IMR-90 (cell line): ENCODE data around the gene FAM78B. TPM values are rescaled to one million over a fixed set of nuclear protein-coding genes. Genes with fewer than 3 reads are reported as not detected.

Experiments used
- ATAC-seq: fragments of 200-7000 bp; cut with Tn5 transposase; 2 replicates; pipeline ENCODE4 v1.9.1; 2020; ENCODE audit warnings: low read depth, mild to moderate bottlenecking, moderate library complexity
- BruUV-seq: library from RNA; stranded (reverse); fragments of 400-500 nt; replicated peaks from 2 replicates; lab custom pipeline; 2021; lab: Mats Ljungman, UMichigan
- CTCF ChIA-PET: fragments of 300-600 bp; formaldehyde crosslinking; extraction: SDS; loops from one replicate; lab custom pipeline; 2021; ENCODE audit warnings: antibody characterized with exemption; lab: Yijun Ruan, JAX
- POLR2A ChIA-PET: fragments of 300-600 bp; sonication (Branson Sonifier 250); formaldehyde crosslinking; loops from one replicate; lab custom pipeline; 2022; ENCODE audit warnings: antibody characterized with exemption; ENCODE audit not compliant: unreplicated experiment; lab: Charles Lee
- DNase-seq: peaks from one replicate; pipeline ENCODE4 v3.0.0; 2013
- H2AFZ ChIP-seq: replicated peaks from 2 replicates; pipeline ENCODE3; 2013; ENCODE audit warnings: low read length, mild to moderate bottlenecking; ENCODE audit not compliant: poor library complexity
- H2AK5ac ChIP-seq: 2 replicates; pipeline ENCODE4 v1.6.1; 2013; ENCODE audit warnings: low read depth, low read length, inconsistent platforms
- H2AK9ac ChIP-seq: replicated peaks from 2 replicates; pipeline ENCODE3; 2013; ENCODE audit warnings: mild to moderate bottlenecking, low read depth, low read length, moderate library complexity; ENCODE audit not compliant: poor library complexity
- H2BK120ac ChIP-seq: 2 replicates; pipeline ENCODE4 v1.6.1; 2013; ENCODE audit warnings: low read depth, low read length, inconsistent platforms
- H2BK15ac ChIP-seq: 3 replicates; pipeline ENCODE4 v1.6.1; 2013; ENCODE audit warnings: low read depth, low read length, inconsistent platforms
- H2BK20ac ChIP-seq: 2 replicates; pipeline ENCODE4 v1.6.1; 2013; ENCODE audit warnings: low read depth, mild to moderate bottlenecking, inconsistent platforms, low read length, moderate library complexity
- H2BK5ac ChIP-seq: 2 replicates; pipeline ENCODE4 v1.6.1; 2013; ENCODE audit warnings: mild to moderate bottlenecking, low read depth, low read length, inconsistent platforms; ENCODE audit not compliant: poor library complexity, severe bottlenecking
- H3K14ac ChIP-seq: replicated peaks from 2 replicates; pipeline ENCODE4 v1.6.1; 2013; ENCODE audit warnings: low read depth, low read length, inconsistent platforms
- H3K18ac ChIP-seq: 2 replicates; pipeline ENCODE4 v1.6.1; 2013; ENCODE audit warnings: low read depth, low read length, control low read depth
- H3K23ac ChIP-seq: 2 replicates; pipeline ENCODE4 v1.6.1; 2013; ENCODE audit warnings: low read depth, low read length, inconsistent platforms
- H3K27ac ChIP-seq: 2 replicates; pipeline ENCODE4 v1.5.1; 2013; ENCODE audit warnings: mild to moderate bottlenecking, control low read depth, low read length; ENCODE audit not compliant: insufficient read depth
- H3K27me3 ChIP-seq: 2 replicates; pipeline ENCODE4 v1.6.1; 2013; ENCODE audit warnings: low read length; ENCODE audit not compliant: control insufficient read depth, insufficient read depth
- H3K36me3 ChIP-seq: 2 replicates; pipeline ENCODE4 v1.6.1; 2013; ENCODE audit warnings: low read length, mixed read lengths; ENCODE audit not compliant: control insufficient read depth, insufficient read depth
- H3K4ac ChIP-seq: 2 replicates; pipeline ENCODE4 v1.6.1; 2013; ENCODE audit warnings: low read depth, low read length, inconsistent platforms
- H3K4me1 ChIP-seq: 2 replicates; pipeline ENCODE4 v1.6.1; 2013; ENCODE audit warnings: low read length, mixed read lengths; ENCODE audit not compliant: control insufficient read depth, insufficient read depth
- H3K4me2 ChIP-seq: 2 replicates; pipeline ENCODE4 v1.6.1; 2013; ENCODE audit warnings: low read depth, mild to moderate bottlenecking, control low read depth, low read length, moderate library complexity
- H3K4me3 ChIP-seq: 2 replicates; pipeline ENCODE4 v1.5.1; 2013; ENCODE audit warnings: low read depth, mild to moderate bottlenecking, control low read depth, low read length, moderate library complexity; ENCODE audit not compliant: insufficient read depth
- H3K56ac ChIP-seq: 2 replicates; pipeline ENCODE4 v1.6.1; 2013; ENCODE audit warnings: low read length, inconsistent platforms; ENCODE audit not compliant: insufficient read depth; ENCODE audit errors: extremely low read depth
- H3K79me1 ChIP-seq, 2 experiments: 2 replicates each; pipeline ENCODE4 v1.6.1; 2013; ENCODE audit warnings: low read length in 2 of 2, inconsistent platforms in 1 of 2, low read depth in 1 of 2
- H3K9ac ChIP-seq: 2 replicates; pipeline ENCODE4 v1.6.1; 2013; ENCODE audit warnings: low read depth, low read length, control low read depth
- H3K9me1 ChIP-seq: 2 replicates; pipeline ENCODE4 v1.6.1; 2013; ENCODE audit warnings: low read length, inconsistent platforms; ENCODE audit not compliant: insufficient read depth
- H3K9me3 ChIP-seq: 2 replicates; pipeline ENCODE4 v1.6.1; 2013; ENCODE audit warnings: low read length; ENCODE audit not compliant: control insufficient read depth, insufficient read depth
- H4K20me1 ChIP-seq: 2 replicates; pipeline ENCODE4 v1.6.1; 2013; ENCODE audit warnings: low read length, inconsistent platforms; ENCODE audit not compliant: insufficient read depth
- H4K5ac ChIP-seq: 2 replicates; pipeline ENCODE4 v1.6.1; 2013; ENCODE audit warnings: mild to moderate bottlenecking, low read depth, low read length, control low read depth
- H4K8ac ChIP-seq, 2 experiments: 2 replicates each; pipeline ENCODE4 v1.6.1; 2013; ENCODE audit warnings: low read depth in 2 of 2, low read length in 2 of 2, control low read depth in 1 of 2, inconsistent platforms in 1 of 2
- H4K91ac ChIP-seq: 2 replicates; pipeline ENCODE4 v1.6.1; 2013; ENCODE audit warnings: low read depth, low read length, inconsistent platforms; ENCODE audit not compliant: insufficient read depth
- MAFK ChIP-seq: IDR thresholded peaks from 2 replicates; pipeline ENCODE4 v1.6.1; 2012; ENCODE audit warnings: low read depth, low read length, improper control_type of control experiment
- RCOR1 ChIP-seq: IDR thresholded peaks from 2 replicates; pipeline ENCODE4 v1.6.1; 2012; ENCODE audit warnings: mild to moderate bottlenecking, low read length, improper control_type of control experiment; ENCODE audit not compliant: insufficient replicate concordance
- RFX5 ChIP-seq: IDR thresholded peaks from 2 replicates; pipeline ENCODE4 v1.8.0; 2012; ENCODE audit warnings: low read depth, mild to moderate bottlenecking, low read length, moderate library complexity
- WGBS, 2 experiments: methylation state at CpG; one replicate each; pipeline versions ENCODE4 v1.1.5 to v1.1.7; 2013; ENCODE audit warnings: missing lambda C conversion rate in 2 of 2; ENCODE audit not compliant: insufficient read length in 1 of 2; ENCODE audit errors: extremely low coverage in 2 of 2; 5-methylcytosine and 5-hydroxymethylcytosine counted together
- dilution Hi-C: fragments of 300-500 bp; cut with HindIII; formaldehyde crosslinking; loops from one replicate; pipeline ENCODE4 v1.14.3; 2018; ENCODE audit warnings: low sequenced_read_pairs; ENCODE audit not compliant: unreplicated experiment
- in situ Hi-C: fragments of 300-500 bp; cut with MboI; formaldehyde crosslinking; loops from 3 replicates; pipeline ENCODE4 v1.14.3; 2019; ENCODE audit warnings: low sequenced_read_pairs, inconsistent platforms, mixed read lengths
- intact Hi-C: fragments of 100-400 bp; cut with micrococcal nuclease; formaldehyde crosslinking; loops from 2 replicates; pipeline ENCODE4 v1.10.0; 2022
- polyA plus RNA-seq, 3 experiments: library from polyadenylated mRNA; depleted of rRNA; stranded (reverse); fragments of >200 nt; gene quantifications; 2 replicates each; pipeline ENCODE4 v1.2.3, GENCODE V29; 2012; ENCODE audit warnings: low replicate concordance in 1 of 3
- total RNA-seq: library from RNA; depleted of rRNA; stranded (reverse); fragments of >200 nt; gene quantifications from 2 replicates; pipeline ENCODE4 v1.2.3, GENCODE V29; 2012

The FAM78B gene
- total and polyA plus RNA-seq, 2 of the 4 experiments (the other 2 are of a cell fraction): under 0.01 to 0.12 TPM

DNA sequence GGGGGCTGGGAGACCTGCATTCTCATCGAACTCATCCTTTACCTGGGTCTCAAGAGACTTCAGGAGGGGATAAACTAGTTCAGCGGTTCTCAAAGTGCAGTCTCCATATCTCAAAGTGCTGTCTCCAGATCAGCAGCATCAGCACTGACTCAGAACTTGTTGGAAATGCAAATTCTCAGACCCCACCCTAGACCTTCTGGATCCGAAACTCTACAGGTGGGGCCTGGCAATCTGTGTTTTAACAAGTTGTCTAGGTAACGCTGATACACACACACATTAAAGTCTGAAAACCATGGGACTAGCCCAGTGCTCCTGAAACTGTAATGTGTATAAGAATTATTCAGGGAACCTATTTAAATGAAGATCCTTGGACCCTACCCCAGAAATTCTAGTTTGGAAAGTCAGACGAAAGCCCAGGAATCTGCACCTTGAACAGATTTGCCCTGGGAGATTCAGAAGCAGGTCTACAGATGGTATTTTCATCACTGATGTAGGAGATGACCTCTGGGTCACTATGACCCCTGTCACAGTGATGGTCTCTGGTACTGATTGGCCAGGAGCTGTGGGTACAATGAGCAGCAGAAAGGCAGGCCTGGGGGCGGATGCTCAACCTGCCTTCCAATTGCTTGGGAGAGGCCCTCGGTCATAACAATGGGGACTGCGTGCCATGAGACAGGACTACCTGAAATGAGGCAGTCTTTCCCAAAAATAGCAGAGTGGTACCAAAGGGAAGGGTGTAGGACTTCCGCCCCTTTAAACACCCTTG, 127.2 kb downstream of the FAM78B start:
- H3K14ac ChIP-seq: no peak overlapping the region
- no peak overlapping the region for H3K4me3 ChIP-seq
- no peaks in the 10 kb centered on the region for H3K9me1 ChIP-seq
- H3K36me3 ChIP-seq: no peaks in the 10 kb centered on the region
- no peaks in the 10 kb centered on the region for H3K27me3 ChIP-seq
- H3K27ac ChIP-seq: no peak overlapping the region
- H3K4me1 ChIP-seq: no peaks in the 10 kb centered on the region
- H2AK9ac ChIP-seq: no peak overlapping the region
- no peak overlapping the region for H3K18ac ChIP-seq
- TF ChIP-seq MAFK: no peak
- no peak for TF ChIP-seq RFX5
- TF ChIP-seq RCOR1: no peak
- POLR2A ChIA-PET: no interaction called here
- no peak overlapping the region for H2BK5ac ChIP-seq
- no peak overlapping the region for H3K56ac ChIP-seq
- no peak overlapping the region for H2BK120ac ChIP-seq
- no peaks in the 10 kb centered on the region; the same call in 1 of the 2 replicates for H3K9me3 ChIP-seq
- H2AFZ ChIP-seq: no peak overlapping the region
- 18% methylated on average over 3 of the region's 9 CpGs; no CpG with 5 or more reads in 1 of the 2 experiments for WGBS, 2 experiments
- no peaks in the 10 kb centered on the region for H3K79me1 ChIP-seq
- CTCF ChIA-PET: no interaction called here
- ATAC-seq (no peak), DNase-seq (no peak)
- BruUV-seq: no TSS peak
- no peak overlapping the region for H3K4ac ChIP-seq
- no peak overlapping the region for H4K5ac ChIP-seq
- no peak overlapping the region for H3K4me2 ChIP-seq
- intact Hi-C loops (no loop called here), dilution Hi-C loops (no loop called here), in situ Hi-C loops (no loop called here)
- no peak overlapping the region for H4K91ac ChIP-seq
- H2BK20ac ChIP-seq: no peak overlapping the region
- no peak overlapping the region for H2BK15ac ChIP-seq
- no peak overlapping the region for H2AK5ac ChIP-seq
- H3K9ac ChIP-seq: no peak overlapping the region
- no peak overlapping the region for H4K8ac ChIP-seq
- H3K23ac ChIP-seq: no peak overlapping the region
- H4K20me1 ChIP-seq: no peaks in the 10 kb centered on the region
